GM21423 (cell line): Measurements from ENCODE around the gene SMARCAL1.

Experiments
- ATAC-seq: cut with Tn5 transposase; IDR thresholded peaks from one replicate; pipeline ENCODE4 v1.9.1; 2021; ENCODE audit warnings: mild to moderate bottlenecking, moderate library complexity; ENCODE audit not compliant: unreplicated experiment

SMARCAL1 gene

GRCh38 chr2:216426166-216426777, 14.0 kb downstream of the SMARCAL1 start:
- no peak for ATAC-seq

- ATAC-seq, result no peak
Measured at GRCh38 chr2:216426938-216427337, 14.7 kb downstream of the SMARCAL1 start.

GRCh38 chr2:216428618-216429350, 16.5 kb downstream of the SMARCAL1 start:
- ATAC-seq, result no peak

DNA sequence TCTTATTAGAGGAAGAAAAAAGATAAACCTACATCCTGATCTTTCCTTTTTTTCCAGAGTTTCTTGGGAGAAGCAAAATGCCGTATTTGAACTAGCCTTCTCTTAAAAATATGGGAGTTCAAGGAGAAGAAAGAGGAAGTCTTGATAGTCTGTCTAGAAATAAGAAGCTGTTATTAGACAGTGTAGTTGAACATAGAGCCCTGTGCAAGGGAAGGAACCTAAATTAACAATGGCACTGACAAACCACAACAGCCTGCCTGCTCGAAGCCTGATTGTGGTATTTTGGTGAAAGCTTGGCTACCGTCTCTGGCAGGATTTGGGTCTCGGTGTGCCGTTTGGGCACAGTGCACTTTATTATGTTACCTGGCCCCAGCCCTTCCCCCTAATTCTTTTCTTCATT, 17.1 kb downstream of the SMARCAL1 start:
- no peak for ATAC-seq

DNA sequence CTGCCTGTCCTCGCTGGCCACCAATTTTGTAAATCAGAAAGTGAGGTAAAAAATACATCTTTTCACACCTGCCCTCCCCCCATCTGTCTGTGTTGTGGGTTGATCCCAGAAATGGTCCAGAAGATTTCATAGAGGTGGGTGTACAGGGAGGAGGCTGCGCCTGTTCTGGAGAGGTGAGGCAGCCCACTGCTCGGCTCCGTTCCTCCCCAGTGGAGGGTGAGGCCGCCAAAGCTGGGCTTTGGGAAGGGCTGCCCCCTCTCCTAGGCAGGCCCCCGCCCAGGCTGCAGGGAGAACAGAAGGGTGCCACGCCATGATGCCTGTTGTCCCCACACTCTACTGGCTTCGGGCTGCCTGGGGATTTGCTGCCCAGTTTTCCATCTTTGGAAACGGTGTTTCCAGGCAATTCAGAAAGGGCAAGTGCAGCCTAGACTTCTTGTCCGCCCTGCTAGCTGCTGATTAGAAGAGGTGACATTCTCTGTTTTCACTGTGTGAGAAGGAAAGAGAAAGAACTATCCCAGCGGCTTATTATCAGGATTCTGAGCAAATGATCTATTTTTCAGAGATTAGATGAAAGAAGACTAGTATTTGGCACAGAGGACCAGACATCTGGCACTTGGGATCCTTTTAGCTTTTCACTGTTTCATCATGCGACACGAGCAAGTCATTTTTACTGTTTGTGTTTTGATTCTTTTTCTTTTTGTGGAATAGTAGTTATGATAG, 18.7 kb downstream of the SMARCAL1 start:
- ATAC-seq, result no peak

- ATAC-seq, result no peak
Measured at GRCh38 chr2:216431531-216431856, 19.2 kb downstream of the SMARCAL1 start.

GRCh38 chr2:216436383-216436782, 24.1 kb downstream of the SMARCAL1 start:
- no peak for ATAC-seq

GRCh38 chr2:216441308-216442010, 29.2 kb downstream of the SMARCAL1 start:
- no peak for ATAC-seq

- no peak for ATAC-seq
Measured at GRCh38 chr2:216445501-216445900, 33.2 kb downstream of the SMARCAL1 start.

DNA sequence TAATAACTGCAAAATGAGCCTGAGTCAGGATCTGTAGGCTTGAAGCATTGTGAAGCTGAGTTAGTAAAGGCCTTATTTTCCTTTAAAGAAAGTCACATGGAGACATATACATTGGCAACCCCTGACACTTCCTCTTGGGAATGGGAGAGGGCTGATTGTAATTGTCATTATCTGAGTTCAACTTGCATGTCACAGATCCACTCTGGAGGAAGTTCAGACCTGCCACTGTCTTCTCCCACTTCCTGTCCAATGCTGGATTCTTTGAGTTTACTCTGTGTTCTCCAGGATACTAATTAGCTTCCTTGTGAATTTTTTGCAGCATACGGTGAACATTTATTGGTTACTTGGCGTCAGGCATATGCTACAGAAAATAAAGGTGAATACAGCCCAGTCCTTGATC, 34.1 kb downstream of the SMARCAL1 start:
- no peak for ATAC-seq

DNA sequence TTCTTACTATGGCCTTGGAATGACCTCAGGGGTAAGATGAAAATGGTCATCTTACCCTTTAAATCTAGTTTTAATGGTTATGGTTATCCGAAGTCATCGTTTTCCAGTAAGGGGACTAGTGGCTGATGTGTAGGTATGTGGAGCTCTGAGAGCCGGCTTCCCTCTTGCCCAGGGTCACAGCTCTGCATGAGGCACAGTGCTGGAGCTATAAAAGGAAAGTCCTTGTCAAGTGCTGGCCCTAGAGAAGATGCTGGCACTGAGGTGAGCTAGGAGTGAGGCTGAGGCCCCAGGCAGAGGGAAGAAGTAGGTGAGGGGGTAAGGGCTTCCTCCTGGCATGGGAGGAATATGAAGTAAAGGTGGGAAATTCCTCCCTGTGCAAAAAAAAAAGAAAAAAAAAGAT, 35.0 kb downstream of the SMARCAL1 start:
- ATAC-seq, result no peak

DNA sequence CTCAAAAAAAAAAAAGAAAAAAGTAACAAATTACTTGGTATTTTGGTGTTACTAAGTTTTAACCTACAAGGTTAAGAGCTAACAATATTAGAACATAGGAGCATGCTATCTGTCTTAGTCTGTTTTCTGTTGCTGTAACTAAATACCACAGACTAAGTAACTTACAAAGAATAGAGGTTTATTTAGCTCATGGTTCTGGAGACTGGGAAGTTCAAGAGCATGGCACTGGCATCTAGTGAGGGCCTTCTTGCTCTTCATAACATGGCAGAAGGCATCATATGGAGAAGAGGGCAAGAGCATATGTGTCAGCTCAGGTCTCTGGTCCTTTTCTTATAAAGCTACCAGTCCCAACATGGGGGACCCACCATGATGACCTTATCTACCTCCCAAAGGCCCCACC, 36.5 kb downstream of the SMARCAL1 start:
- no peak for ATAC-seq

- no peak for ATAC-seq
Measured at GRCh38 chr2:216450346-216450745, 38.1 kb downstream of the SMARCAL1 start.

DNA sequence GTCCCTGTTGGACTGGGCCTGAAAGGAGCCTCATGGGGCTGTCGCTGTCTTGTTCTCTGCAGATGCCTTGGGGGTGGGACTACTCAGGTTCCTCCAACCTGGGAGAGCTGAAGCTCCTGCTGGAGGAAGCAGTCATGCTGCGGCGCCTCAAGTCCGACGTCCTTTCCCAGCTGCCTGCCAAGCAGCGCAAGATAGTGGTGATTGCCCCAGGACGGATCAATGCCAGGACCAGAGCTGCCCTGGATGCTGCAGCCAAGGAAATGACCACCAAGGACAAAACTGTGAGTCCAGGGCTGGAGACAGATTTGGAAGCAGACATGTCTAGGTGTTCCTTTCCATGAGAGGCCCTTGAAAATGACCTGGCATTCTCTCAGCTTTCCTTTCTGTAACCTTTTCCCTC, 38.5 kb downstream of the SMARCAL1 start:
- no peak for ATAC-seq

- ATAC-seq, result no peak
Measured at GRCh38 chr2:216453955-216454614, 41.8 kb downstream of the SMARCAL1 start.

- ATAC-seq, result no peak
Measured at GRCh38 chr2:216463148-216463547, 50.9 kb downstream of the SMARCAL1 start.

DNA sequence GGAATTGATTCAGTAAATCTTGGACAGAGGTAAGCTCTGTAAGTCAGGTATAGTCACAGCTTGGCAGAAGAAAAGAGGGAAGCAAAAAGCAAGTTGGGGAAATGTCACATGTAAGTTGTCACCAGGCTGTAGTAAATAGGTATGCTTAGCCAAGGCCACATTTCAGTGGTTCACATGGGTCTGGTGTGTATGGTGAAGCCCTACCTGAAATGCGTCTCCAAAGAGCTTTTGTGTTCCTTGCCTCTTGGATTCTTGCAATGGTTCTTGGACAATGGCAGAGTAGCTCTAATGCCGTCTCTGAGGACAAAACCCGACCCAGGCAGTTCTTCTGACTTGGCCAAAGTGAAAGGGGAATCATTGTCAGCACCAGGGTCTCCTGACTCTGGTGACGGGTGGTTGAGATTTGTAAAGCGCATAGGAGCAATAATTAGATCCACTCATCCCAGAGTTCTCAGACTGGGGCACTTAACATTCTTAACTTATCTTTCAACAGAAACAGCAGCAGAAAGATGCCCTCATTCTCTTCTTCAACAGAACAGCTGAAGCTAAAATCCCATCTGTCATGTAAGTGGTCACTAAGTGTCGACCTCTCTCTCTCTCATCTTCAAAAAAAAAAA, 51.9 kb downstream of the SMARCAL1 start:
- no peak for ATAC-seq

GRCh38 chr2:216465579-216466195, 53.4 kb downstream of the SMARCAL1 start:
- no peak for ATAC-seq

DNA sequence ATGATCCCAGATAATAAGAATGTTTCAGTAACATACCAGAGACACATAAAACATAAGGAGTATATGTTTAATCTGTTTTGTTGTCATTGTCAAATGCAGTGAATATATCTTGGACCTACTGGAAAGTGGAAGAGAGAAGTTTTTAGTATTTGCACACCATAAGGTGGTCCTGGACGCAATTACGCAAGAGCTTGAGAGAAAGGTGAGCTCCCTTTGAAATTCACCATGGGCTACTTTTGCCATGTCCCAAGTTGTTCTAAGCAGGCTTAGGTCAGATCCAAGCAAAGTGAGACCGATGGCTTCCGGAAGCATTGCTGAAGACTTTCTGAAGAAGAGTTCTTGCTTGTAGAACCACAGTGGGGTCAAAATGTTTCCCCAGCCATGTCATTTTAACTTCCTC, 55.6 kb downstream of the SMARCAL1 start:
- no peak for ATAC-seq

DNA sequence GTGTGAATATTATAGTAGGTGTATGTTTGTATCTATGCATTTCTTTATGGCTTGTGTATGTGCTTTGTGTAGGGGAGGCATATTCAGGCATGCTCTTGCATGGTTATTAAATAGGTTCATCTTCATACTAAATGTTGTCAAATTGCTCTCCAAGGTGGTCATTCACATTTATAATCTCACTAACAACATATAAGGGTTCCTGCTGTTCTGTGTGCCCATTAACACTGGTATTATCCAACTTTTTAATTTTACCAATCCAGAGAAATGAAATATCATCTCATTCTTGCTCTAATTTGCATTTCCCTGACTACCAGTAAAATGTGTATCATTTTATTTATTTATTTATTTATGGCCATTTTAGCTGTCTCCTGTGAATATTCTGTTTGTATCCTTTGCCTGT, 57.4 kb downstream of the SMARCAL1 start:
- no peak for ATAC-seq
